Measurements from ENCODE around the gene NSUN7.
"Not testable (repeated sequence)": the region's sequence is repeated elsewhere in the genome, so short reads cannot be mapped to it uniquely, and the experiment has no call there.

NSUN7 gene

DNA sequence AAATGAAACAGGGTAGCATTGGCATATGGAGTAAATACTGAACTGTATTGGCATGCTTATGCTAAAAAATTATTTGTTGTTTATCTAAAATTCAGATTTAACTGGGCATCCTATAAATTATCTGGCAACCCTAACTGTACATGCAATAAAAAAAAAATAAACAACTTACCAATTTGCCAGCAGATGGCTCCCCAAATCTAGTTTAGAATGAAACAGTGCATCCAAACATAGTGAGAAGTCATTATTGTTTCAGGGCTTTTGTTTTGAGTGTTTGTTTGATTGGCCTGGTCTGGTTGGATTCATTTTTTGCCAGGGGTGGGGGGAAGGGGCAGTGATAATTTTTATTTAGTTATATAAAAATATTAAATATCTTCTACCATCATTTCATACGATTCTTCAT is 12.8 kb upstream of the NSUN7 start:
- peak; percentile 18 for DNase-seq

DNA sequence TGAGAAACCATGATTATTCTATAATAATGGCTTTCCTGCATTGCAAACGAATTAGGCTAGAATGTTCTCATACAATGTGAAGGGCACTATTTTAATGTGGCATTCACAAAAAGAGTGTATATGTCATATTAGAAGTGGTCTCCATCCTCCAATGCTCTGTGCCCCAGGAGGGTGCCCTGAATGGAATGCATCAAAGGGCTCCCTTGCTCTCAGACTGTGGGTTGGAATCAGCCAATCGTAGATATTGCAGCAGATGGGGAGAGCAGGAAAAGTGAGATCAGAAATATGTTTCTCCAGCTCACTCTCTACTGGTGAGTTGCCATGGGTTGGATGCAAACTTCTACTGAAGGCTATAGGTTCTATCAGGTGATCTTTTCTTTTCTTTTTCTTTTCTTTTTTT is 11.9 kb upstream of the NSUN7 start:
- DNase-seq: no peak

DNA sequence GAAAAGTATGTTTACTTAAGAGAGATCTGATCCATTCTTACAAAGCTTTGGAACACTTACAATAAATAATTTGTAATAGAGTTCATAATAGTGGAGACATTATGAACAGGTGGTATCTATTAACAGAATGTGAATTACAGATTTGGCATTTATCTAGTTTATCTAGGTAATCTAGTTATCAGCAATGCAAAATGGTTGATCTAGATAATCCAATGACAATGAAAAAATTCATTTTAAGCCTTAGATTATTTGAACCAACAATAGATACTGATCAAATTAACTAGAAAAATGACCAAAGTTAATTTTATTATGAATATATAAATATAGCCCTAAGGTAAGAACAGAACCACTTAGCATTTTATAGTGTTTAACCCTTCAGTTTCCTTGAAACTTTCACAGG is 10.4 kb upstream of the NSUN7 start:
- no peak for DNase-seq

DNA sequence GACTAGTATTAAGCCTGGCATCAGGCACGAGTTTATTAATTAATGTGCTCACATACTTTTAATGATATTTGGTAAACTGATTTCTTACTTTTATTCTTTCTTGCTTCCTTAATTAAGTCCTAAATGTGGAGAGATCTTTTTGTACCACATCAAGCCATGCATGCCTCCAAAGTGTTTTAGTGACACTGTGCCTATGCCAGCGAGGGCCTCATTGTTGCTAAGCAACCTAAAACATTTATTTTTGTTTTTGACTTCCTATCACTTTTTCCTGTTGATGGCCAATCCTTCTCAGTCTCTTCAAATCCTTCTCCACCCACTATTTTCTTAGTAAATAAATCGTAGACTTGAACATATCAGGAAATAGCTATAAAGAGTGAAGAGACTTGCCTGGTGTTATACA is 5.5 kb upstream of the NSUN7 start:
- DNase-seq: no peak

DNA sequence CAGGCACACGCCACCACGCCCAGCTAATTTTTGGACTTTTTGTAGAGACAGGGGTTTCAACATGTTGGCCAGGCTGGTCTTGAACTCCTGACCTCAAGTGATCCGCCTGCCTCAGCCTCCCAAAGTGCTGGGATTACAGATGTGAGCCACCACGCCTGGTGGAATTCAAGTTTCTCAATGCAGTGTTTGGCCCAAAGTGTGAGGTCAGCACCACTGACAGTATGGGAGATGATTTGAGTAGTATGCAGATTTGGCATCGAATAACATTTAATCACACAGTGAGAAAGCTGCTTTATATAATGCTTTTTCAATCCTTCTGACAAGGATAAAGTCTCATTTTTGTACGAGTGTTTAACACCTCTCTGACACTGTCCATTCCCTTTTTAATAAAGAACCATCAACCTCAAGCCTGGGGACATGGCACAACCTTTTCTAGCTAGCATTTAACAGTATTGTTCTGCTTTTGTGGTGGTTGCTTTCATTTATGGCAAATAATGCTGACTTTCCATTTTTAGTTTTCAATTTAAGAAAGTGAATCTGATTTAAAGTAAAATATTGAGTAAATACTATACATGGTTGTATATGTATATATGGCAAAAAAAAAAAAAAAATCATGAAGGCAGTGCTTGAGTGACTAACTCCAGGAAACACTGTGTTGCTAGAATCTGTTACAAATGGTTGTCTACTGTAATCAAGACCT is 4.3 kb upstream of the NSUN7 start:
- DNase-seq: no peak

DNA sequence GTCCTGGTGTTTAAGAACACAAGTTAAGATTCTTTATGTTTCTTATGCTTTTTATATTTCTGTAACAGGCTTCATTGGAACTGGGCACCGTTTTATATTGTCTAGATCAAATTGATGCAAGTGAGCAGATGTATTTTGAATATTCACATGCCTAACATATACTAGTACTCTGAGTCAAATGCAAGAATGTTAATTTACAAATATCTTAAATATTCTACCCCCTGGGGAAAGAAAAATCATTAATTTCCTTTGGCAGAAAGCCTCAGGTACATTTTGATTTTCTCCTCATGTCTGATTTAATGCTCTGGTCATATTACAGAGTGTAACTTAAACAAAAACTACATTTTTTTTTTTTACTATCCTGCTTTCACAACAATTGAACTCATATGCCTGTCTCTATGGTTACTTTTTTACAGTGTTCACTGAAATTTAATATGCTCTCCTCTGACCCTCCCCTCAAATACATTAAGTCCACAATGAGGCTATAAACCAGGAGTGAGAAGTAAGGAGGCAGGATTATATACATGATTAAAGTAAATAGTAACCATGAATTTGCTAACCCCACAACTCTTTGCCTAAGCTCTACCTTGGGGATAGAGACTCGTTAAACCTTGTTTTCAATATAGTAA is 2.4 kb upstream of the NSUN7 start:
- DNase-seq: no peak

DNA sequence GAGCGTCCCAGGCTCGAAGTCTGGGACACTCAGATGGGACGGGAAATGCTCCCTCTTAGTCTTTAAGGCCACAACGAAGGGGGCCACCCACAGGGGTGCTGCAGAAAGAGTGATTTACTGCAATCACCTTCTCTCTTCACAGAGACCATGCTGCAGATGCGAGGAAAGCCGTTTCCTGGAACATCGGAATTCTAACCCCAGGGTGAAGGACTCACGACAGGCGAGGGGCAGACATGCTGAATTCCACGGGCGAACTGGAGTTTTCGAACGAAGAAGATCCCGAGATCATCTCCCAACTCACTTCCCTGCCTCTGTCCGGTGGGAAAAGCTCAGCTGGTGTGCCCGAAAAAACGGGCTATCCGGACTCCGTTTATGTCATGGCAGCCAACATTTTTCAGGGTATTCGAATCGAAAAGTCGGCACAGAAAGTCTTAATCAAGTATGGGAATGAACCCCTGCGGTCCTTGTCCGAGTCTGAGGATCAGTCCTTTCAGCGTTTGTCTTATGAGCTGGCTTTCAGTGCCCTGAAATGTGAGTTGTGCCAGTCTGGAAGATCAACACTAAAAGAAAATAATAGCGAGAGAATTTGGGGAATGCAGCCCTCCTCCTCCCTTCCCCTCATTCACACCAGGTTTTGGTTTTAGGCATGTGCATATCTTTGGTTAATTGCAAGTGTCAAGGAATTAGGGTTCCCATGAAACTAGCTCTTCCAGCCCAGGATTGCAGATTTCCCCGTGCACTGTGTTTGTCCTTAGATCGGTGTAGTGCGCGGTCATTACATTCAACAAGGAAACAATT is 905 bp downstream of the NSUN7 start:
- DNase-seq: no peak

DNA sequence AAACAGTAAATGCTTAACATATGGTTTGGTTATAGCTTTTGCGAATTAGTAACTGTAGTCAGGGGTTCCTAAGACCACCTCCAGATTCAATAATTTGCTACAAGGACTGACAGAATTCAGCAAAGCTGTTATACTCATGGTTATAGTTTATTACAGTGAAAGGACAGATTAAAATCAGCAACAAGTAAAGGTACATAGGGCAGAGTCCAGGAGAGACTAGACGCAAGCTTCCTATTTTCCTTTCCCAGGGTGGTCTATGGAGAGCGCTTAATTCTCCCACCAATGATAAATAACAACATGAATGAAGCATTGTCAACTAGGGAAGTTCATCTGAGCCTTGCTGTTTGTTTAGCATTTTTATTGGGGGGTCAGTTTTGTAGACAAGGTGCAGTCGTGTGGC is 5.9 kb downstream of the NSUN7 start:
- no peak for DNase-seq

DNA sequence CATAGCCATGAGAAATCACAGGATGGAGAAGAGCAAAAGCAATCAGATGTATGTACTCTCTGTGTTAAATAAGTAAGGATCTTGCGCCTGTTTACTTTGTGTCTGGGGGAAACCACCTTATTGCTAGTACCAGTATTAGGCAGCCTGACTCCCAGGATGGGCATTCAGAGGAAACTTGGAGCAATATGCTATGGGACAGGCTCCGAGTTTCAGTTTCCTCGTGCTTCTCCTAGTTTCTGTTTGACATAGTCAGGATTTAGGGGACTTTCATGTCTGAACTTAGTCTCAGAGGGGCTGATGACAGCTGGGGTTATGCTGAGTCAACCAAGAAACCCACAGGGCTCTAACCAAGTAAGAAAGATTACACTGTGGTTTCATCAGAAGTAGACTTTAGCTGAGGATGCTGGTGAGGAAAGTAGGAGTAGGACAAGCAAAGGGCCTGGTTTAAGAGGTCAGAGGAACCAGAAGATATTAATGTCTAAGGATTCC is 13.5 kb downstream of the NSUN7 start:
- no peak for DNase-seq

DNA sequence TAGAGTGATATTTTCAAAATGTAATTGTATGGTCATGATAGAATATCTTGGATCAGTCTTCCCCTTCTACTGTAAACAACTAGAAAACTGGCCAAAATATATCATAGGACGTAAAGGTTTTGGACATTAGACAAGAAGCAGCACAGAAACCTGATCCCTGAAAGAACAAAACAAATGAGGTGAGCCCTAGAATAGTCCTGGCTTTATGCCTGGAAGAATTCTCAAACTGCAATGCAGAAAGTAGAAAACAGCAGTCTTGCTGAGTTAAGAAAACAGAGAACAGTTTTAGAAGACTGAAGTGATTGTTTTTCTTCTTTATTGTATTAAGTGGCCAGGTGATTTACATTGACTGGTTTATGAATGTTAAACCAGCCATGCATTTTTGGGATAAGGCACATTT is 19.5 kb downstream of the NSUN7 start:
- DNase-seq: no peak

DNA sequence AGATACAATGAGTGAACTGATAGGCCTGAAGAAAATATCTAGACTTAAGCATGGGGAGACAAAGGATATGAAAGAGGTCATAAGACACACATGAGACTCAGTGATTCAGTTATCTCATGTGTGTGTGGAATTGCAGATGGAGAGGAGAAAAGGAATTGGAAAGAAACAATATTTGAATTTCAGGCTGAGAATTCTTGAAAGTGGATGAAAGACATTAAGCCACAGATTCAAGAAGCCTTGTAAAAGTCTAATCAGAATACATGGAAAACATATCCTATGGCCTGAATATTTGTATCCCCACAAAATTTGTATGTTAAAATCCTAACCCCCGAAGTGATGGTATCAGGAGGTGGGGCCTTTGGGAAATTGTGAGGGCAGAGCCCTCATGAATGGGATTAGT is 28.3 kb downstream of the NSUN7 start:
- DNase-seq: no peak

DNA sequence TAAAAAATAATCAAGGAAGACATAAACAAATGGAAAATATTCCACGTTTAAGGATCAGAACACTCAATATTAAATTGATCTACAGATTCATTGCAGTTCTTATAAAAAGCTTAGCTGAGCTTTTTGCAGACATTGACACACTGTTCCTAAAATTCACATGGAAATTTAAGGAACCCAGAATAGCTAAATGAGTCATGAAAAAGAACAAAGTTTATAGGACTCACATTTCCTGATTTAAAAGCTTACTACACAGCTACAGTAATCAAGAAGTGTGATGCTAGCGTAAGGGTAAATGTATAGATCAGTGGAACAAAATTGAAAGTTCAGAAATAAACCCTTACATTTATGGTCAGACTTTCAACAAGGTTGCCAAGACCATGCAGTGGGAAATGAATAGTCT is 33.1 kb downstream of the NSUN7 start:
- DNase-seq: no peak

DNA sequence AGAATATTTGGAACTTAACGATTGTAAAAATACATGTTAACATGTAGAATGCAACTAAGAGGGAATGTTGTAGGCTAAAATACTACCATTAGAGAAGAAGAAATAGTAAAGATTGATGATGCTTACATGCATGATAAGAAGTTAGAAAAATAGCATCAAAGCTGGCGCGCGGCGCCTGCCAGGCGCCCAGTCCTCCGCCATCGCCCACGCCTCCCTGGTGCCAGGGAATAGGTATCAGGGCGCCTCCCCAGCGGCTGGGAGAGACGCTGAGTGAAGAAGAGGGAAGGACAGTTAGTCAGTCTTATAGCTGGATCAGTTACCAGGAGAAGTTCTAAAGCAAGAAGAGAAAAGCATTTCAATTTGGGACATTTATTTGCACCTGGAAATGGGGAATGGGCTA is 36.0 kb downstream of the NSUN7 start:
- DNase-seq: no peak

DNA sequence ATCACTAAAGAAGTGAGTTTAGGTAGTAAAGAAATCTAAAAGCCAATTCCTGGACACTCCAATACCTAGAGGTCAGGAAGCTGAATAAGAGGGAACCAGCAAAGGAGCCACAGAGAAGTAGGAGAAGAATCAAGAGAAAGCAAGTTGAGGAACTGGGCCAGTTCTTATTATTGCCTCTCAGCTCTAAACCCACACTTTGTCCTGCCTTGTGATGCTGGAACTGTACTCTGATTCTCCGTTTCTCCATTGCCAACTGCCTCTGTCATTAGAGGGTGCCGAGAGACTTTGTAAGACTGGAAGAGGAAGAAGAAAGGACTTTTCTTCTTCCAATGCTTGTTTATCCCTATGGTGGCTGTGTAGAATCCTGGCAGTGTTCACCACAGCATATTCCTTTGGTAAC is 38.6 kb downstream of the NSUN7 start:
- DNase-seq: no peak

DNA sequence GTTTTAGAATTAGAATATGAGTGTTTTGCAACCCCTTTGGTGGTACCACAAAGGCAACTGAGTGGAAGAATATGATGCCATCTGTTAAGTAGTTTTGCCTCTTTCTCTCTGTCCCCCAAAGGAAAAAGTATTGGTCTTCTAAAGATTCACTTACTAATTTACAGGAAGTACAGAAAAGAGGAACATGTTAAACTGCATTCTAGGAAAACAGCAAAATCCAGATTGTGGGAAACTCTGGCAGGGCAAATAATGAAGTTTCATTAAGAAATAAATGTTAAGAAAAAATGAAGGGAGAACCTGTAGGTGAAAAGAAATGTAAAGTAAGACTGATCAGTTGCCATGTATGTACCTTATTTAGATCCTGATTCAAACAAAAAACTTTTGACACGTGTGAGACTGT is 39.3 kb downstream of the NSUN7 start:
- no peak for DNase-seq

DNA sequence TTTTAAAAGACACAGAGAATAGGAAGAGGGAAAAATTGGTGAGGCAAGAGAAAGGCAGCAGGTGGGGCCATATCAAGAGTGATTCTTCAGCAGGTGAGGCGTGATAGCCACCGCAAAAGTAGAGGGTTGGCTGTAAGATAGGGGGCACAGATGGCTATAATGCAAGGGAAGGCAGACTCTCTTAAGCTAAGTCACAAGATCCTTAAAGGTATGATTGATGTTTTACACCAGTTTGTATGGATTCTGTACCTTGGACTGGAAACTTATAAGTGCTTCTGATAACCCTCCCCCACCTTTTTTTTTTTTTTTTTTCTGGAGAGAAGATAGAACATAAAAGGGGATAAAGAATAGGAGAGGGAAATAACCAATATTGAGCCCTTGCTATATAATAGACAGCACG is 40.0 kb downstream of the NSUN7 start:
- DNase-seq: no peak

DNA sequence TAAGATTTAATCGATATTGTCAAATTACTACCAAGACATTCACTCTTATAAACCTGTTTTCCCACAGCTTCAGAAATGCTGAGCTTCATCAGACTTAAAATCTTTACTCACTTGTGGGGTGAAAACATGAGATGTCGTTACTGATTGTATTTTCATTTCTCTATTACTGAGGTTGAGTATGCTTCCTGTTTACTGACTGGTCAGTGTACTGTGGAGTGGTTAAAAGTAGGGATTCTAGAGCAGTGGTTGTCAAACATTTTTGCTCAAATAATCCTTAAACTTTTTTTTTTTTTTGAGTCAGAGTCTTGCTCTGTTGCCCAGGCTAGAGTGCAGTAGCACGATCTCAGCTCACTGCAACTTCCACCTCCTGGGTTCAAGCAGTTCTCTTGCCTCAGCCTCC is 50.3 kb downstream of the NSUN7 start:
- DNase-seq: no peak

DNA sequence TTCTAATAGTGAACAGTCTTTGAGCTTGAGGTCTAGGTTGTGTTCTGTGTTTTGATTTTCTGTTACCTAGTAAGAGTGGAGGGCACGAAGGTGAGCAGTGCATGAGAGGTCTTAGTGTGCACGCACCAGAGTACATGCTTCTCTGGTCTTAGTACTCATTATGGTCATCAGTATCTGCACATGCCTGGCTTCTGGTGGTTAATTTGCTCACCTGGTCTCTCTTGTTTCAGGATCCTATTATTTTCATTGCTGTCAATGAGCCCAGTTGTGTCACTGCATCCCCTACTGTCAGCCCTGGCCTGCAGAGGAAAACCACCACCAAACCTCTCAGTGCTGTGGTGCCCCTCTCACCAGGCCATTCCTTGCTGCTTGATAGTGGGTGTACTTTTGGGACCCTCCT is 54.8 kb downstream of the NSUN7 start:
- DNase-seq: no peak

DNA sequence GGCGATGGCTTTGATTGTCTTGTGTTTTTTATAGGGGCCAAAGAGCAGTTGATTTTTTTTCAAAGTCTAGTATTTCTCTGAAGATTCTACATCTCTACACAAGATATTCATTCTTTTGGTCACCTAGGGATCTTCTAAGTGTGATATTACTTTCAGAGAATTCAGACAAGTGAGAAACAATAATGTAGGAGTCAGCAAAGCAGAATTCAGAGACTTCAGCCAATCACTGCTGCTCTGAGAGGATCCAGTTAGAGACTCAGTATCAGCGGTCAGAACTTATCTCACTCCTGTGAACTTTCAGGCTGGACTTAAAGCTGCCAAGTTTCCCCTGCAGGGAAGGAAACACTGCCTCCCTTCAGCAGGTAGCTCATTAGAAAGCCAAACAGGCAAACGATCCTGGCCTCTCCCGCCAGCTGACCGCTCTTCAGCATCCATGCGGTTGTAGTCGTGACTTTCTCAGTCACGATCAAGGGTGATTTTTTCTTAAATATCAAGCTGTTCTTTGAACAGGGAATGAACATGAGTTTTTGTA is 59.2 kb downstream of the NSUN7 start:
- no peak for DNase-seq

DNA sequence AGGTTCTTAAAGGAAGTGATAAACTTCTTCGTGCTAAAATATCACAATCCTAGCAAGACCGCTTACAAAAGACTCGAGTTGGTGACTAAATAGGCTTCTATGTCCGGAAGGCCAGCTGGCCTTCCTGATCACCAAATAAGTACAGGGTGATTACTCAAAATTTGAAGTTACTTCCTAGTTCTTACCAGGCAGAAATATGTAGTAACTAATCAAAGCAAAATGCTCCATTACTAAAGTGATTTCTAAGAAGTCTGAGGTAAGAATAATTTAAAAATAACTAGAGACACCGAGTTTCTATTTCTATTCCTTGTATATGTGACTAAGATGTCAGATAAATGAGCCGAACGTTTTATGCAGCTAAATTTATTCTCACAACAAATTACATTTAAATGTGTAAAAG is 62.2 kb downstream of the NSUN7 start:
- no peak for DNase-seq

DNA sequence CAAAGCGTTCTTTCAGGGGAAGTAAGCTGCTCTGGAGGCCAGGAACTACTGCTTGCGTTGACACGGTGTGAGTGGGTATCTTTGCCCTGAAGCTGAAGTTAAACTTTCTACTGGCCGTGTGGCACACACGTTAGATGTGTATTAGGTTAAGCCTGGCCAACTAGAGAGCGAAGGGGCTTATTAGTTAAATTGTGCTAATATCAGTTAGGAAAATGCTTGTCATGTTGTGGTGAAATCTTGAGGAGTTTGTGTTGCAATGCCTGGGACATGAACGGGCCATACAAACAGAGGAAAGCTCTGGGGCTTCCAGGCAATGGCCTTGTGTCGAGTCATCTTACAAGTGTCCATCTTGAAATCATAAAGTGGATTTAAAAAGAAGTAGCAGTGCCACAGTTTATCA is 62.6 kb downstream of the NSUN7 start:
- no peak for DNase-seq

DNA sequence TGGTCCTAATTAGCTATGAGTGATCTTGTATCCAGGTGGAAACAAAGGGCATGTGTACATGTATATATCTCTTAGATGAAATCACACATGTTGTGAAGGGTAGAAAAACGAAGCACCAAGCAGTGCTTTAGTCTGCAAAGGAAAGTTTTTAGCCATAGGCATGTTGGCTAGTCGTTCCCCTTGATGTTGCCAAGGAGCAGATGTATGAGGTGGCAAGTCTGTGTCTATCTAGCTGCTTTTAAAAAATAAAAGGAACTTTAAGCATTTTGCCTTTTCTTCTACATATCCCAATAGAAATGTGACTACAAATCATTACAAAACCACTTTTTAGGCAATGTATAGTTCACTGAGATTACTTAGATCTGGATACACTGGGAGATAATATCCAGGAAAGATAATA is 63.1 kb downstream of the NSUN7 start:
- DNase-seq: no peak

DNA sequence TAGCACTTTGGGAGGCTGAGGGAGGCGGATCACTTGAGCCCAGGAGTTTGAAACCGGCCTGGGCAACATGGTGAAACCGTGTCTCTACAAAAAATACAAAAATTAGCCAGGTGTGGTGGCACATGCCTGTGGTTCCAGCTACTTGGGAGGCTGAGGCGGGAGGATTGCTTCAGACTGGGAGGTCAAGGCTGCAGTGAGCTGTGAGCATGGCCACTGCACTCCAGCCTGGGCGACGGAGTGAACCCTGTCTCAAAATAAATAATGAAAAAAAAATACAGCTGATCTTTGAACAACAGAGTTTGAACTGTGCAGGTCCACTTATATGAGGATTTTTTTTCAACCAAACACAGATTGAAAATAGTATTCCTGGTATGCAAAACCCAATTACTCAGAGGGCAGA is 67.4 kb downstream of the NSUN7 start:
- DNase-seq: not testable (repeated sequence)

DNA sequence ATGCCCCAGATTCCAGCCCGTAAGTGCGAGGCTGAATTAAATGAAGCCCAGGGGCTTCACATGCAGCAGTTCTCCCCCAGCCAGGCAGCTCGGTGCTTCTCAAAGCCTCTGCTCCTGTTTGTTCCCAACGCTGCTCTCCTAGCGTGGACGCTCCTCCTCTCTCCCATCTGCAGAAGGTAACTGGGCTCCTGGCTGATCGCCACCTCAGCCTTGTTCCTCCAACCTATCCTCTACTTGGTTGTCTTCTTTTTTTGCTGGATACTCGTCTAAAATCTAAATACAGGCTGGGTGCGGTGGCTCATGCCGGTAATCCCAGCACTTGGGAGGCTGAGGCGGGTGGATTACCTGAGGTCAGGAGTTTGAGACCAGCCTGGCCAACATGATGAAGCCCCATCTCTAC is 70.3 kb downstream of the NSUN7 start:
- DNase-seq: no peak

Measured in NCI-H1694 (cell line).